H1 (cell line): Measurements from ENCODE around the gene COX5A. TPM values are rescaled to one million over a fixed set of nuclear protein-coding genes. Genes with fewer than 3 reads are reported as not detected.

Experiments
- CTCF ChIA-PET: fragments of 300-600 bp; sonication (Branson Sonifier 250); formaldehyde crosslinking; loops from one replicate; lab custom pipeline; 2021; ENCODE audit not compliant: partially characterized antibody; lab: Charles Lee
- POLR2A ChIA-PET: fragments of 300-600 bp; sonication (Branson Sonifier 250); formaldehyde crosslinking; loops from one replicate; lab custom pipeline; 2021; ENCODE audit warnings: inconsistent platforms; ENCODE audit not compliant: partially characterized antibody; lab: Charles Lee
- DNase-seq, 2 experiments: peaks; one replicate each; pipeline versions ENCODE4 v3.0.0 to v3.0.0-alpha.2; 2010 to 2022; ENCODE audit warnings: low spot score in 2 of 2, low read depth in 1 of 2, mixed read lengths in 1 of 2
- FAIRE-seq: peaks from 2 replicates; lab custom pipeline; 2011; peaks lifted over from hg19 to GRCh38; lab: Jason Lieb, UNC
- H2AFZ ChIP-seq: 2 replicates; pipeline ENCODE4 v1.8.1; 2012; ENCODE audit warnings: low read length, inconsistent platforms
- H2AK5ac ChIP-seq: 2 replicates; pipeline ENCODE4 v1.6.1; 2013; ENCODE audit warnings: low read depth, low read length
- H2BK120ac ChIP-seq: replicated peaks from 2 replicates; pipeline ENCODE3; 2013; ENCODE audit warnings: low read depth, low read length, inconsistent platforms
- H2BK12ac ChIP-seq: 2 replicates; pipeline ENCODE4 v1.6.1; 2013; ENCODE audit warnings: low read depth, low read length
- H2BK15ac ChIP-seq: 2 replicates; pipeline ENCODE4 v1.6.1; 2013; ENCODE audit warnings: low read length
- H2BK20ac ChIP-seq: 2 replicates; pipeline ENCODE4 v1.6.1; 2013; ENCODE audit warnings: low read length
- H2BK5ac ChIP-seq: 2 replicates; pipeline ENCODE4 v1.6.1; 2013; ENCODE audit warnings: low read depth, low read length
- H3K14ac ChIP-seq: 2 replicates; pipeline ENCODE4 v1.6.1; 2013; ENCODE audit warnings: inconsistent platforms; ENCODE audit not compliant: insufficient read length
- H3K18ac ChIP-seq: 2 replicates; pipeline ENCODE4 v1.6.1; 2013; ENCODE audit warnings: low read length; ENCODE audit errors: extremely low read depth
- H3K23ac ChIP-seq: 2 replicates; pipeline ENCODE4 v1.6.1; 2013; ENCODE audit warnings: inconsistent platforms; ENCODE audit not compliant: insufficient read length
- H3K23me2 ChIP-seq: 2 replicates; pipeline ENCODE4 v1.6.1; 2013; ENCODE audit warnings: low read depth, low read length
- H3K27ac ChIP-seq: 2 replicates; pipeline ENCODE4 v1.6.1; 2011; ENCODE audit warnings: low read depth, low read length, inconsistent platforms
- H3K27me3 ChIP-seq, 4 experiments: replicated peaks in 1 of 4; 1 replicate in 1 of 4; 2 replicates in 3 of 4; pipeline versions ENCODE4 v1.6.1 to v1.8.1; 2011 to 2013; ENCODE audit warnings: low read length in 3 of 4, mild to moderate bottlenecking in 3 of 4, inconsistent platforms in 2 of 4, mixed read lengths in 2 of 4, moderate library complexity in 1 of 4; ENCODE audit not compliant: control insufficient read depth in 3 of 4, insufficient read depth in 3 of 4; ENCODE audit errors: extremely low read depth in 1 of 4
- H3K36me3 ChIP-seq, 4 experiments: 2 replicates each; pipeline versions ENCODE4 v1.6.1 to v1.8.1; 2011 to 2013; ENCODE audit warnings: mild to moderate bottlenecking in 4 of 4, low read length in 3 of 4, moderate library complexity in 2 of 4, control low read depth in 1 of 4, inconsistent platforms in 1 of 4; ENCODE audit not compliant: insufficient read depth in 4 of 4, control insufficient read depth in 2 of 4
- H3K4ac ChIP-seq: replicated peaks from 2 replicates; pipeline ENCODE3; 2013; ENCODE audit warnings: low read length, low read depth, mixed read lengths, inconsistent platforms; ENCODE audit not compliant: insufficient read length
- H3K4me1 ChIP-seq, 4 experiments: replicated peaks in 1 of 4; 1 replicate in 1 of 4; 2 replicates in 3 of 4; pipeline versions ENCODE4 v1.6.1 to v1.8.1; 2011 to 2013; ENCODE audit warnings: low read length in 3 of 4, inconsistent platforms in 2 of 4, mixed read lengths in 1 of 4; ENCODE audit not compliant: insufficient read depth in 4 of 4, control insufficient read depth in 3 of 4
- H3K4me2 ChIP-seq, 2 experiments: 2 replicates each; pipeline versions ENCODE4 v1.6.1 to v1.8.1; 2011 to 2013; ENCODE audit warnings: low read depth in 2 of 2, low read length in 2 of 2, control low read depth in 1 of 2, inconsistent platforms in 1 of 2, mild to moderate bottlenecking in 1 of 2; ENCODE audit not compliant: insufficient read depth in 1 of 2
- H3K4me3 ChIP-seq, 4 experiments: fragments of 200-600, 300-600 bp in 1 of 4; sonication (generic), shearing (Covaris generic), sonication (Bioruptor Twin) in 1 of 4; 2 replicates each; pipeline versions ENCODE4 v1.5.1 to v1.8.1; 2011 to 2016; ENCODE audit warnings: low read length in 4 of 4, low read depth in 3 of 4, control low read depth in 2 of 4, inconsistent platforms in 2 of 4, mild to moderate bottlenecking in 2 of 4, mixed read lengths in 1 of 4, moderate library complexity in 1 of 4; ENCODE audit not compliant: insufficient read depth in 2 of 4; ENCODE audit errors: extremely low read depth in 1 of 4
- H3K56ac ChIP-seq: replicated peaks from 2 replicates; pipeline ENCODE3; 2013; ENCODE audit warnings: low read depth, mild to moderate bottlenecking, mixed read lengths, low read length, inconsistent platforms; ENCODE audit not compliant: insufficient read length
- H3K79me1 ChIP-seq: 2 replicates; pipeline ENCODE4 v1.6.1; 2013; ENCODE audit warnings: low read depth, low read length, control low read depth
- H3K79me2 ChIP-seq, 2 experiments: 2 replicates each; pipeline versions ENCODE4 v1.6.1 to v1.8.1; 2012 to 2013; ENCODE audit warnings: low read length in 2 of 2, mild to moderate bottlenecking in 2 of 2, inconsistent platforms in 1 of 2; ENCODE audit not compliant: insufficient read depth in 2 of 2, control insufficient read depth in 1 of 2
- H3K9ac ChIP-seq, 4 experiments: replicated peaks in 1 of 4; 1 replicate in 1 of 4; 2 replicates in 3 of 4; pipeline versions ENCODE4 v1.6.1 to v1.8.1; 2011 to 2013; ENCODE audit warnings: low read depth in 3 of 4, low read length in 3 of 4, control low read depth in 2 of 4, mild to moderate bottlenecking in 2 of 4, moderate library complexity in 2 of 4, inconsistent platforms in 1 of 4; ENCODE audit errors: extremely low read depth in 1 of 4
- H3K9me3 ChIP-seq, 2 experiments: 2 replicates each; pipeline versions ENCODE4 v1.6.1 to v1.8.1; 2012 to 2013; ENCODE audit warnings: mild to moderate bottlenecking in 2 of 2, moderate library complexity in 2 of 2, control low read depth in 1 of 2, inconsistent platforms in 1 of 2, low read depth in 1 of 2, low read length in 1 of 2, mixed read lengths in 1 of 2; ENCODE audit not compliant: insufficient read depth in 2 of 2
- H4K20me1 ChIP-seq, 2 experiments: replicated peaks in 1 of 2; 2 replicates each; pipeline versions ENCODE3 to v1.8.1; 2011 to 2013; ENCODE audit warnings: inconsistent platforms in 2 of 2, low read length in 2 of 2, mild to moderate bottlenecking in 1 of 2; ENCODE audit not compliant: insufficient read depth in 2 of 2, control insufficient read depth in 1 of 2
- H4K5ac ChIP-seq: 2 replicates; pipeline ENCODE4 v1.6.1; 2013; ENCODE audit warnings: low read length, low read depth, mixed read lengths, inconsistent platforms; ENCODE audit not compliant: insufficient read length
- H4K8ac ChIP-seq: 2 replicates; pipeline ENCODE4 v1.8.0; 2013; ENCODE audit warnings: mild to moderate bottlenecking, moderate library complexity, low read length, inconsistent platforms; ENCODE audit not compliant: insufficient read depth; ENCODE audit errors: extremely low read depth
- H4K91ac ChIP-seq: replicated peaks from 2 replicates; pipeline ENCODE3; 2013; ENCODE audit warnings: low read length, mixed read lengths, inconsistent platforms; ENCODE audit not compliant: insufficient read length
- ASH2L ChIP-seq: fragments of 200-600, 300-600 bp; sonication (generic); IDR thresholded peaks from one replicate; pipeline ENCODE4 v1.7.1; 2017; ENCODE audit warnings: low read length
- ATF2 ChIP-seq: IDR thresholded peaks from 2 replicates; pipeline ENCODE4 v1.6.1; 2012; ENCODE audit warnings: low read length, inconsistent platforms
- BCL11A ChIP-seq, 2 experiments: IDR thresholded peaks; one replicate each; pipeline ENCODE4 v1.6.1; 2011; ENCODE audit warnings: low read depth in 2 of 2, low read length in 2 of 2, mild to moderate bottlenecking in 2 of 2
- CHD1 ChIP-seq: IDR thresholded peaks from 2 replicates; pipeline ENCODE4 v1.6.1; 2012; ENCODE audit warnings: low read depth, low read length, improper control_type of control experiment
- JUND ChIP-seq: IDR thresholded peaks from 2 replicates; pipeline ENCODE4 v1.6.1; 2011; ENCODE audit warnings: mild to moderate bottlenecking, improper control_type of control experiment, low read length
- KDM5A ChIP-seq: fragments of 200-600 bp; IDR thresholded peaks from 2 replicates; pipeline ENCODE4 v1.7.1; 2012; ENCODE audit warnings: mild to moderate bottlenecking, low read length, inconsistent platforms, mixed read lengths
- POLR2AphosphoS5 ChIP-seq: IDR thresholded peaks from 2 replicates; pipeline ENCODE4 v1.6.1; 2011; ENCODE audit warnings: low read depth, low read length
- SIN3A ChIP-seq, 2 experiments: IDR thresholded peaks in 1 of 2; conservative IDR thresholded peaks in 1 of 2; 2 replicates each; pipeline ENCODE4 v1.6.1; 2011 to 2012; ENCODE audit warnings: low read length in 2 of 2, improper control_type of control experiment in 1 of 2, low read depth in 1 of 2, mild to moderate bottlenecking in 1 of 2
- SP1 ChIP-seq: IDR thresholded peaks from 2 replicates; pipeline ENCODE4 v1.6.1; 2011; ENCODE audit warnings: low read depth, low read length
- SP2 ChIP-seq: IDR thresholded peaks from 2 replicates; pipeline ENCODE4 v1.6.1; 2012; ENCODE audit warnings: mild to moderate bottlenecking, low read length, inconsistent platforms
- SUZ12 ChIP-seq: fragments of 200-600 bp; sonication (generic); IDR thresholded peaks from 2 replicates; pipeline ENCODE4 v1.6.1; 2012; ENCODE audit warnings: mild to moderate bottlenecking, inconsistent platforms, low read length, moderate library complexity, mixed read lengths
- USF2 ChIP-seq: IDR thresholded peaks from 2 replicates; pipeline ENCODE4 v1.6.1; 2011; ENCODE audit warnings: low read length, improper control_type of control experiment
- WGBS, 2 experiments: shearing (Covaris generic) in 1 of 2; methylation state at CpG; one replicate each; pipeline versions ENCODE4 v1.1.6 to v1.1.7; 2013 to 2015; ENCODE audit warnings: low lambda C conversion rate in 2 of 2, mixed read lengths in 2 of 2, inconsistent platforms in 1 of 2, low coverage in 1 of 2, missing lambda C conversion rate in 1 of 2; ENCODE audit not compliant: insufficient replicate concordance in 2 of 2, insufficient coverage in 1 of 2, insufficient read length in 1 of 2; ENCODE audit errors: extremely low coverage in 1 of 2, missing lambda C conversion rate in 1 of 2; 5-methylcytosine and 5-hydroxymethylcytosine counted together
- polyA plus RNA-seq, 7 experiments: library from polyadenylated mRNA; depleted of rRNA in 3 of 7; stranded (reverse) in 5 of 7; unstranded in 2 of 7; fragments of >200 nt in 5 of 7; fragments of 200-250 nt in 2 of 7; gene quantifications; 1 replicate in 5 of 7; 2 replicates in 1 of 7; 4 replicates in 1 of 7; pipeline versions ENCODE4 v1.2.1 to v1.2.3, GENCODE V29; 2011 to 2013; ENCODE audit warnings: missing spikeins in 2 of 7, mixed read lengths in 2 of 7
- total RNA-seq: library from RNA; stranded (reverse); fragmentation: NEBNext Ultra II Directional; extraction: Animal tissue kit (Norgen Biotek cat#: 25700); gene quantifications from 2 replicates; pipeline ENCODE4 v1.2.1, GENCODE V29; 2021

COX5A gene
- total and polyA plus RNA-seq, 2 of the 8 experiments (the other 6 are each of a cell fraction or from before 2014, with no cell fraction given) = 270 to 367 TPM

GRCh38 chr15:74878273-74878672, 59.6 kb downstream of the COX5A start:
- Histone ChIP-seq H3K4me1 (peaks cover 0 to 3% (median 3%) of the 10 kb centered on the region in 4 experiments; a peak in 3 of 7 replicates), H2BK12ac (no peak overlapping the region), H2AK5ac (no peak overlapping the region), H3K27ac (no peak overlapping the region), H2BK15ac (no peak overlapping the region), H3K4me2 (no peak overlapping the region), H4K8ac (no peak overlapping the region), H3K27me3 (no peaks in the 10 kb centered on the region), H3K23ac (no peak overlapping the region), H3K79me1 (no peaks in the 10 kb centered on the region), H2BK120ac (no peak overlapping the region), H3K14ac (no peak overlapping the region), H3K9ac (no peak overlapping the region), H2BK5ac (no peak overlapping the region), H3K4ac (no peak overlapping the region), H2BK20ac (no peak overlapping the region), H3K56ac (no peak overlapping the region), H2AFZ (no peak overlapping the region), H3K23me2 (peaks cover 5% of the 10 kb centered on the region; the same call in 1 of the 2 replicates), H3K9me3 (no peaks in the 10 kb centered on the region), H4K91ac (no peak overlapping the region), H4K5ac (no peak overlapping the region), H3K4me3 (no peak overlapping the region), H3K18ac (no peak overlapping the region), H3K79me2 (no peaks in the 10 kb centered on the region), H3K36me3 (no peaks in the 10 kb centered on the region), H4K20me1 (no peaks in the 10 kb centered on the region)
- ChIA-PET CTCF (interaction anchor here (0.8 to 2.0 kb wide), 2 partner anchors 23 to 26 kb away, joined by 3 to 13 read pairs; no protein-coding TSS in a partner anchor), POLR2A (interaction anchor here (0.7 to 1.2 kb wide), 5 partner anchors 13 to 60 kb away, joined by 3 to 4 read pairs (median 3); partner anchors contain the start of gene COX5A)
- WGBS, 2 experiments = 75% methylated on average over 4 of the region's 4 CpGs; no CpG with 5 or more reads in 1 of the 2 experiments
- FAIRE-seq = no peak
- DNase-seq = no peak
- TF ChIP-seq ATF2 (no peak), SP1 (no peak), KDM5A (no peak), CHD1 (no peak), POLR2AphosphoS5 (no peak), BCL11A (IDR thresholded peaks at IDR 0.05; ENCODE audit: low read depth in 2 of 2, low read length in 2 of 2) (no peak), SUZ12 (no peak), USF2 (no peak), SP2 (no peak), JUND (no peak), ASH2L (no peak), SIN3A (conservative IDR thresholded peaks at IDR 0.05 in 1 of 2, IDR thresholded peaks at IDR 0.05 in 1 of 2; ENCODE audit: low read depth in 1 of 2, low read length in 2 of 2) (no peak)
